ENCODE data around the gene TRABD2B.

Gene TRABD2B

GRCh38 chr1:47993881-47994625 lies 3.1 kb downstream of the TRABD2B start:
- H3K9me3 Mint-ChIP-seq = no peaks in the 10 kb centered on the region
- H3K36me3 Mint-ChIP-seq (ENCODE audit: low read depth) = peaks cover 37% of the 10 kb centered on the region
- H3K4me1 Mint-ChIP-seq = peaks cover 64% of the 10 kb centered on the region
- H3K27me3 Mint-ChIP-seq (ENCODE audit: low read depth) = peaks cover 85% of the 10 kb centered on the region
- peak overlapping the region; percentile 54 to 89 (median 71) for H3K27ac Mint-ChIP-seq
- no peak for TF ChIP-seq CTCF (IDR thresholded peaks at IDR 0.05; ENCODE audit: unreplicated experiment in 3 of 3)
- peak overlapping the region; percentile 76 to 98 (median 94) for H3K4me3 Mint-ChIP-seq

- H3K36me3 Mint-ChIP-seq (ENCODE audit: low read depth) = peaks cover 38% of the 10 kb centered on the region
- peaks cover 81% of the 10 kb centered on the region for H3K27me3 Mint-ChIP-seq (ENCODE audit: low read depth)
- TF ChIP-seq CTCF (IDR thresholded peaks at IDR 0.05; ENCODE audit: unreplicated experiment in 3 of 3) = no peak
- H3K9me3 Mint-ChIP-seq = no peaks in the 10 kb centered on the region
- peaks cover 61% of the 10 kb centered on the region for H3K4me1 Mint-ChIP-seq
- H3K4me3 Mint-ChIP-seq = peak overlapping the region; percentile 76 to 94 (median 78)
- H3K27ac Mint-ChIP-seq = peak overlapping the region; percentile 54 to 89 (median 71)
These were observed 3.8 kb downstream of the TRABD2B start for GRCh38 chr1:47993416-47993740.

- Mint-ChIP-seq H3K4me1 (peaks cover 60% of the 10 kb centered on the region), H3K27ac (peak overlapping the region; percentile 54 to 89 (median 71)), H3K27me3 (ENCODE audit: low read depth) (peaks cover 81% of the 10 kb centered on the region), H3K9me3 (no peaks in the 10 kb centered on the region), H3K4me3 (peak overlapping the region; percentile 76 to 94 (median 78)), H3K36me3 (ENCODE audit: low read depth) (peaks cover 43% of the 10 kb centered on the region)
- no peak for TF ChIP-seq CTCF (IDR thresholded peaks at IDR 0.05; ENCODE audit: unreplicated experiment in 3 of 3)
These were observed 4.3 kb downstream of the TRABD2B start for GRCh38 chr1:47992720-47993415.

GRCh38 chr1:47991673-47992072 lies 5.5 kb downstream of the TRABD2B start:
- H3K36me3 Mint-ChIP-seq (ENCODE audit: low read depth) = peaks cover 49% of the 10 kb centered on the region
- H3K4me3 Mint-ChIP-seq = peak overlapping the region; percentile 3 to 94 (median 76)
- H3K27ac Mint-ChIP-seq = peak overlapping the region in 2 of 3 experiments; percentile 54 to 70
- H3K4me1 Mint-ChIP-seq = peaks cover 68% of the 10 kb centered on the region
- H3K9me3 Mint-ChIP-seq = no peaks in the 10 kb centered on the region
- peaks cover 81% of the 10 kb centered on the region for H3K27me3 Mint-ChIP-seq (ENCODE audit: low read depth)
- no peak for TF ChIP-seq CTCF (IDR thresholded peaks at IDR 0.05; ENCODE audit: unreplicated experiment in 3 of 3)

- H3K27ac Mint-ChIP-seq = peak overlapping the region; percentile 31 to 54 (median 47)
- no peaks in the 10 kb centered on the region for H3K9me3 Mint-ChIP-seq
- peaks cover 54% of the 10 kb centered on the region for H3K36me3 Mint-ChIP-seq (ENCODE audit: low read depth)
- H3K4me1 Mint-ChIP-seq = peaks cover 70% of the 10 kb centered on the region
- H3K4me3 Mint-ChIP-seq = peak overlapping the region in 2 of 3 experiments; percentile 22 to 53
- TF ChIP-seq CTCF (IDR thresholded peaks at IDR 0.05; ENCODE audit: unreplicated experiment in 3 of 3) = no peak
- peaks cover 81% of the 10 kb centered on the region for H3K27me3 Mint-ChIP-seq (ENCODE audit: low read depth)
These were observed 6.0 kb downstream of the TRABD2B start for GRCh38 chr1:47991187-47991586.

Data from nephron (organoid).